GM21360 (cell line): ENCODE data around the gene GLTP.

Experiments
- ATAC-seq: cut with Tn5 transposase; IDR thresholded peaks from one replicate; pipeline ENCODE4 v1.9.1; 2021; ENCODE audit warnings: mild to moderate bottlenecking, moderate library complexity; ENCODE audit not compliant: unreplicated experiment

GLTP gene

GRCh38 chr12:109807954-109808643 is 72.2 kb downstream of the GLTP start:
- no peak for ATAC-seq

GRCh38 chr12:109804820-109805761 is 75.2 kb downstream of the GLTP start:
- no peak for ATAC-seq

DNA sequence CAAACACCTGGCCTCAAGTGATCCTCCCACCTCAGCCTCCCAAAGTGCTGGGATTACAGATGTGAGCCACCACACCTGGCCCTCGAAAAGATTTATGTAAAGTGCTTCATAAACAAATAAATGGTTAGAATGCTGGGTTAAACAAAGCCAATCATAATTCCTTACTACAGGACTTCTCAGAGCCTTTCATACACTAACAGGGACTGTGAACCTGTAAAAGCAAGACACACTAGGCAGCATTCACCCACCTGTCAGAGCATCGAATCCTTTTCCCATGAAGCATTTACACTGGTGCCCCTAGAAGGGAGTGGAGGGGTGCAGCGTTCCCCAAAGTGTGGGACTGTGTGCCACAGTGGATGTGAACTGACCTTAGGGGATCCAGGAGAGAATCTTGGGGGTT is 76.7 kb downstream of the GLTP start:
- ATAC-seq = no peak

GRCh38 chr12:109802828-109803227 is 77.5 kb downstream of the GLTP start:
- no peak for ATAC-seq
